Vein endothelial cell (primary cell): ENCODE measurements around the gene FAF1. TPM values are rescaled to one million over a fixed set of nuclear protein-coding genes. Genes with fewer than 3 reads are reported as not detected.

Experiments used
- small RNA-seq: library from RNA; depleted of rRNA; stranded (forward); fragments of <200 nt; gene quantifications from one replicate; pipeline ENCODE3, GENCODE V24; 2012
- total RNA-seq: library from RNA; depleted of rRNA; stranded (reverse); fragments of >200 nt; gene quantifications from 2 replicates; pipeline ENCODE4 v1.2.3, GENCODE V29; 2012

The FAF1 gene
- 49.6 and 60.9 TPM in 2 replicates for total RNA-seq

GRCh38 chr1:50959913-50960844 lies at the start of gene FAF1:
Gene FAF1 (minus strand): TSS chr1:50960267. CDS start chr1:50959811, 456 bp downstream.

GRCh38 chr1:50969611-50970508 lies 9.8 kb upstream of the FAF1 start, which contains the start of gene CDKN2C:
Gene CDKN2C (plus strand): TSS chr1:50970245. CDS start chr1:50970369, 124 bp downstream.

GRCh38 chr1:50422946-50423669 lies 537.0 kb downstream of the FAF1 start, which contains the start of gene DMRTA2:
Gene DMRTA2 (minus strand): TSS chr1:50423443. CDS start chr1:50421536, 1,907 bp downstream.

Small RNA genes within 50 kb of the gene (small RNA-seq; reads per million reads assigned to genes)
- 0.37 reads per million, percentile 18 among the genes with 10 or more reads in this experiment for gene RNU6-1026P

Other genes starting within 250 kb of the FAF1 start
- gene CDKN2C, start 10.0 kb upstream of the FAF1 start, total RNA-seq, result 8.8 and 9.3 TPM in 2 replicates
- not detected in 2 replicates for gene C1orf185, start 142.0 kb upstream of the FAF1 start, total RNA-seq